HEK293 (cell line): Measurements from ENCODE around the gene PTX3.

ENCODE experiments used
- CTCF ChIA-PET: fragments of 350-600 bp; formaldehyde crosslinking; extraction: SDS; loops from one replicate; lab custom pipeline; 2021; ENCODE audit warnings: antibody characterized with exemption; lab: Yijun Ruan, JAX
- POLR2A ChIA-PET: fragments of 300-600 bp; formaldehyde crosslinking; extraction: SDS; loops from one replicate; lab custom pipeline; 2020; ENCODE audit warnings: antibody characterized with exemption, inconsistent platforms; lab: Yijun Ruan, JAX
- H3K27ac ChIP-seq: fragments of 200-500 bp; sonication (Bioruptor generic); 2 replicates; pipeline ENCODE4 v1.5.1; 2014; ENCODE audit warnings: low read depth, low read length, control low read depth, inconsistent platforms; ENCODE audit errors: extremely low read depth
- H3K36me3 ChIP-seq, 2 experiments: fragments of 200-500 bp in 1 of 2; sonication (Bioruptor generic) in 1 of 2; 1 replicate in 1 of 2; 2 replicates in 1 of 2; pipeline ENCODE4 v1.5.1; 2014 to 2017; ENCODE audit warnings: inconsistent platforms in 2 of 2, low read length in 2 of 2; ENCODE audit not compliant: control insufficient read depth in 2 of 2, insufficient read depth in 1 of 2
- H3K4me1 ChIP-seq: fragments of 200-500 bp; sonication (Bioruptor generic); 2 replicates; pipeline ENCODE4 v1.5.1; 2014; ENCODE audit warnings: mild to moderate bottlenecking, low read length, inconsistent platforms; ENCODE audit not compliant: control insufficient read depth, insufficient read depth
- H3K4me3 ChIP-seq: 2 replicates; pipeline ENCODE4 v1.5.1; 2011; ENCODE audit warnings: low read depth, mild to moderate bottlenecking, control low read depth, low read length, moderate library complexity
- H3K9me3 ChIP-seq: fragments of 200-500 bp; sonication (Bioruptor generic); 2 replicates; pipeline ENCODE4 v1.5.1; 2014; ENCODE audit warnings: low read depth, low read length, inconsistent platforms; ENCODE audit not compliant: control insufficient read depth, insufficient read depth
- BCL11A ChIP-seq: fragments of 450-650 bp; formaldehyde crosslinking; IDR thresholded peaks from 2 replicates; pipeline ENCODE4 v1.5.1; 2016; ENCODE audit warnings: low read depth, missing biosample characterization, missing genetic modification characterization
- KLF10 ChIP-seq: fragments of 450-650 bp; IDR thresholded peaks from 2 replicates; pipeline ENCODE4 v1.5.1; 2018; ENCODE audit warnings: missing biosample characterization, mild to moderate bottlenecking, missing genetic modification characterization
- OVOL3 ChIP-seq: fragments of 450-650 bp; formaldehyde crosslinking; IDR thresholded peaks from 2 replicates; pipeline ENCODE4 v1.5.1; 2016; ENCODE audit warnings: missing biosample characterization, missing genetic modification characterization
- ZBTB44 ChIP-seq: fragments of 450-650 bp; IDR thresholded peaks from 2 replicates; pipeline ENCODE4 v1.5.1; 2018; ENCODE audit warnings: missing biosample characterization, mild to moderate bottlenecking, missing genetic modification characterization
- ZBTB6 ChIP-seq: fragments of 450-650 bp; formaldehyde crosslinking; IDR thresholded peaks from 2 replicates; pipeline ENCODE4 v1.5.1; 2017; ENCODE audit warnings: missing biosample characterization, missing genetic modification characterization
- ZBTB7A ChIP-seq: fragments of 450-650 bp; formaldehyde crosslinking; IDR thresholded peaks from 2 replicates; pipeline ENCODE4 v1.5.1; 2016; ENCODE audit warnings: low read depth, missing biosample characterization, missing genetic modification characterization
- ZNF211 ChIP-seq: fragments of 450-650 bp; formaldehyde crosslinking; IDR thresholded peaks from 2 replicates; pipeline ENCODE4 v1.5.1; 2016; ENCODE audit warnings: low read depth, missing biosample characterization, missing genetic modification characterization
- ZNF394 ChIP-seq: fragments of 450-650 bp; formaldehyde crosslinking; IDR thresholded peaks from 2 replicates; pipeline ENCODE4 v1.5.1; 2016; ENCODE audit warnings: missing biosample characterization, missing genetic modification characterization, mild to moderate bottlenecking, moderate library complexity, borderline replicate concordance
- ZNF513 ChIP-seq: fragments of 450-650 bp; IDR thresholded peaks from 2 replicates; pipeline ENCODE4 v1.5.1; 2018; ENCODE audit warnings: missing biosample characterization, missing genetic modification characterization
- ZNF639 ChIP-seq: fragments of 450-650 bp; formaldehyde crosslinking; IDR thresholded peaks from 2 replicates; pipeline ENCODE4 v1.5.1; 2016; ENCODE audit warnings: missing biosample characterization, missing genetic modification characterization
- ZNF660 ChIP-seq: fragments of 450-650 bp; IDR thresholded peaks from 2 replicates; pipeline ENCODE4 v1.5.1; 2018; ENCODE audit warnings: missing biosample characterization, mild to moderate bottlenecking, missing genetic modification characterization
- ZNF76 ChIP-seq: fragments of 450-650 bp; formaldehyde crosslinking; IDR thresholded peaks from 2 replicates; pipeline ENCODE4; 2016; ENCODE audit warnings: low read depth, missing biosample characterization, missing genetic modification characterization, borderline replicate concordance
- ZNF837 ChIP-seq: fragments of 450-650 bp; formaldehyde crosslinking; IDR thresholded peaks from 2 replicates; pipeline ENCODE4 v1.5.1; 2016; ENCODE audit warnings: missing biosample characterization, missing genetic modification characterization
- TF ChIP-seq, protein P1 (sequence below): fragments of 450-650 bp; formaldehyde crosslinking; IDR thresholded peaks from 2 replicates; pipeline ENCODE4 v1.5.1; 2016; ENCODE audit warnings: missing biosample characterization, missing genetic modification characterization, borderline replicate concordance
- TF ChIP-seq, protein P2 (sequence below): fragments of 450-650 bp; formaldehyde crosslinking; IDR thresholded peaks from 2 replicates; pipeline ENCODE4 v1.5.1; 2017; ENCODE audit warnings: missing biosample characterization, missing genetic modification characterization
- TF ChIP-seq, protein P3 (sequence below): fragments of 450-650 bp; formaldehyde crosslinking; IDR thresholded peaks from 2 replicates; pipeline ENCODE4 v1.5.1; 2016; ENCODE audit warnings: missing biosample characterization, missing genetic modification characterization

Gene PTX3

DNA sequence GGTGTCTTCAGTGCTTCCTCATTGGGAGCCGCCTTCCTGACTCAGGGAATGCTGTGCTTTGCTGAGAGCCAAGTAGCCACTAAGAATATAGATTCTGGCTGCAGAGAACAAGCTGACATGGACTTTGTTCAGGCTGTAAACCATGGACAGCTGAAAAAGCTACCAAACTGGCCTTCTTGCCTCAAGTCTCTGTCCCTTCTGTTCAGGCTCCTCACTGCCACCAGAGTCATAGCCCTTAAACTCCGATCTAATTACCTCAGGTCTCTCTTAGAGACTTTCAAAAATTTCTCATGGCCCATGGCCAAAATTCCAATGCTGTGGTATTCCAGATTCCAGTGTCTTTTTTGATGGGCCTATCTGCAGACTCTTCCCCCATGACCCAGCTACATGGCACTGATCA is 19.4 kb upstream of the PTX3 start (continued):
- TF ChIP-seq, protein P1, sequence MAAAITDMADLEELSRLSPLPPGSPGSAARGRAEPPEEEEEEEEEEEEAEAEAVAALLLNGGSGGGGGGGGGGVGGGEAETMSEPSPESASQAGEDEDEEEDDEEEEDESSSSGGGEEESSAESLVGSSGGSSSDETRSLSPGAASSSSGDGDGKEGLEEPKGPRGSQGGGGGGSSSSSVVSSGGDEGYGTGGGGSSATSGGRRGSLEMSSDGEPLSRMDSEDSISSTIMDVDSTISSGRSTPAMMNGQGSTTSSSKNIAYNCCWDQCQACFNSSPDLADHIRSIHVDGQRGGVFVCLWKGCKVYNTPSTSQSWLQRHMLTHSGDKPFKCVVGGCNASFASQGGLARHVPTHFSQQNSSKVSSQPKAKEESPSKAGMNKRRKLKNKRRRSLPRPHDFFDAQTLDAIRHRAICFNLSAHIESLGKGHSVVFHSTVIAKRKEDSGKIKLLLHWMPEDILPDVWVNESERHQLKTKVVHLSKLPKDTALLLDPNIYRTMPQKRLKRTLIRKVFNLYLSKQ = no peak
- no peak for TF ChIP-seq BCL11A (tag by site-specific recombination)
- no peak for TF ChIP-seq ZBTB7A
- no peak for TF ChIP-seq ZBTB44 (tag by site-specific recombination)
- no peak for TF ChIP-seq ZNF837 (tag by site-specific recombination)
- TF ChIP-seq ZNF660 (tag by site-specific recombination) = no peak
- no peak for TF ChIP-seq ZNF513 (tag by site-specific recombination)
- TF ChIP-seq ZNF76 (tag by site-specific recombination) = no peak
- no peak for TF ChIP-seq ZNF211 (tag by site-specific recombination)
- TF ChIP-seq KLF10 = no peak
- no peak for TF ChIP-seq OVOL3 (tag by site-specific recombination)
- no peak for TF ChIP-seq ZNF394 (tag by site-specific recombination)
- no peak for TF ChIP-seq ZNF639 (tag by site-specific recombination)
- TF ChIP-seq, protein P2, sequence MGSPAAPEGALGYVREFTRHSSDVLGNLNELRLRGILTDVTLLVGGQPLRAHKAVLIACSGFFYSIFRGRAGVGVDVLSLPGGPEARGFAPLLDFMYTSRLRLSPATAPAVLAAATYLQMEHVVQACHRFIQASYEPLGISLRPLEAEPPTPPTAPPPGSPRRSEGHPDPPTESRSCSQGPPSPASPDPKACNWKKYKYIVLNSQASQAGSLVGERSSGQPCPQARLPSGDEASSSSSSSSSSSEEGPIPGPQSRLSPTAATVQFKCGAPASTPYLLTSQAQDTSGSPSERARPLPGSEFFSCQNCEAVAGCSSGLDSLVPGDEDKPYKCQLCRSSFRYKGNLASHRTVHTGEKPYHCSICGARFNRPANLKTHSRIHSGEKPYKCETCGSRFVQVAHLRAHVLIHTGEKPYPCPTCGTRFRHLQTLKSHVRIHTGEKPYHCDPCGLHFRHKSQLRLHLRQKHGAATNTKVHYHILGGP (tag by site-specific recombination) = no peak
- TF ChIP-seq, protein P3, sequence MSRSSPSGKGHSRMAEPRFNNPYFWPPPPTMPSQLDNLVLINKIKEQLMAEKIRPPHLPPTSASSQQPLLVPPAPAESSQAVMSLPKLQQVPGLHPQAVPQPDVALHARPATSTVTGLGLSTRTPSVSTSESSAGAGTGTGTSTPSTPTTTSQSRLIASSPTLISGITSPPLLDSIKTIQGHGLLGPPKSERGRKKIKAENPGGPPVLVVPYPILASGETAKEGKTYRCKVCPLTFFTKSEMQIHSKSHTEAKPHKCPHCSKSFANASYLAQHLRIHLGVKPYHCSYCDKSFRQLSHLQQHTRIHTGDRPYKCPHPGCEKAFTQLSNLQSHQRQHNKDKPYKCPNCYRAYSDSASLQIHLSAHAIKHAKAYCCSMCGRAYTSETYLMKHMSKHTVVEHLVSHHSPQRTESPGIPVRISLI (tag by site-specific recombination) = no peak
- TF ChIP-seq, all 188 proteins: peak for 0

- no peak for TF ChIP-seq ZBTB6 (tag by site-specific recombination)
- ChIA-PET CTCF (no interaction called here), POLR2A (no interaction called here)
- H3K36me3 ChIP-seq = no peaks in the 10 kb centered on the region
- no peak overlapping the region for H3K27ac ChIP-seq
- H3K4me3 ChIP-seq = no peak overlapping the region
- no peaks in the 10 kb centered on the region for H3K9me3 ChIP-seq
- no peaks in the 10 kb centered on the region for H3K4me1 ChIP-seq
Measured at GRCh38 chr3:157418104-157418503, 18.5 kb upstream of the PTX3 start.
